HepG2 (cell line): ENCODE results near the gene PRKCG.

ENCODE experiments used
- EZH2 ChIP-seq: conservative IDR thresholded peaks from 2 replicates; pipeline ENCODE4 v1.6.1; 2012; ENCODE audit warnings: mild to moderate bottlenecking, low read depth, low read length, moderate library complexity
- MXI1 ChIP-seq: IDR thresholded peaks from 3 replicates; pipeline ENCODE4 v1.6.1; 2012; ENCODE audit warnings: low read depth, low read length, inconsistent platforms, borderline replicate concordance
- NR3C1 ChIP-seq: sonication (generic); formaldehyde crosslinking; IDR thresholded peaks from 2 replicates; pipeline ENCODE4 v1.4.0; 2020; ENCODE audit warnings: missing genetic modification reagents
- RFX5 ChIP-seq: IDR thresholded peaks from 2 replicates; pipeline ENCODE4 v1.6.1; 2011; ENCODE audit warnings: low read depth, low read length, improper control_type of control experiment
- SP4 ChIP-seq: sonication (generic); formaldehyde crosslinking; IDR thresholded peaks from 2 replicates; pipeline ENCODE4 v1.8.1; 2023; ENCODE audit warnings: mild to moderate bottlenecking, missing genetic modification reagents
- SRF ChIP-seq: IDR thresholded peaks from 2 replicates; pipeline ENCODE4 v1.6.1; 2011; ENCODE audit warnings: mild to moderate bottlenecking, low read depth, low read length, moderate library complexity
- TBP ChIP-seq: sonication (generic); formaldehyde crosslinking; IDR thresholded peaks from 2 replicates; pipeline ENCODE4 v1.5.0; 2020; ENCODE audit warnings: missing genetic modification reagents
- ZFP36 ChIP-seq: fragments of 150-350 bp; IDR thresholded peaks from 2 replicates; pipeline ENCODE4 v1.6.1; 2018; ENCODE audit warnings: borderline replicate concordance, low read length, low read depth; ENCODE audit not compliant: partially characterized antibody
- TF ChIP-seq, protein P1 (sequence below): sonication (generic); formaldehyde crosslinking; IDR thresholded peaks from 2 replicates; pipeline ENCODE4 v1.4.0; 2020; ENCODE audit warnings: missing genetic modification reagents
- TF ChIP-seq, protein P2 (sequence below): sonication (generic); formaldehyde crosslinking; IDR thresholded peaks from 2 replicates; pipeline ENCODE4 v1.5.0; 2020; ENCODE audit warnings: mild to moderate bottlenecking, missing genetic modification reagents, moderate library complexity
- TF ChIP-seq, protein P3 (sequence below): sonication (generic); formaldehyde crosslinking; IDR thresholded peaks from 2 replicates; pipeline ENCODE4 v1.4.0; 2020; ENCODE audit warnings: missing genetic modification reagents, mild to moderate bottlenecking, borderline replicate concordance
- TF ChIP-seq, protein P4 (sequence below): sonication (generic); formaldehyde crosslinking; IDR thresholded peaks from 2 replicates; pipeline ENCODE4 v1.5.1; 2020; ENCODE audit warnings: mild to moderate bottlenecking, moderate library complexity, missing genetic modification reagents
- TF ChIP-seq, protein P5 (sequence below): fragments of 450-650 bp; IDR thresholded peaks from 2 replicates; pipeline ENCODE4 v1.6.1; 2017; ENCODE audit warnings: mild to moderate bottlenecking

DNA sequence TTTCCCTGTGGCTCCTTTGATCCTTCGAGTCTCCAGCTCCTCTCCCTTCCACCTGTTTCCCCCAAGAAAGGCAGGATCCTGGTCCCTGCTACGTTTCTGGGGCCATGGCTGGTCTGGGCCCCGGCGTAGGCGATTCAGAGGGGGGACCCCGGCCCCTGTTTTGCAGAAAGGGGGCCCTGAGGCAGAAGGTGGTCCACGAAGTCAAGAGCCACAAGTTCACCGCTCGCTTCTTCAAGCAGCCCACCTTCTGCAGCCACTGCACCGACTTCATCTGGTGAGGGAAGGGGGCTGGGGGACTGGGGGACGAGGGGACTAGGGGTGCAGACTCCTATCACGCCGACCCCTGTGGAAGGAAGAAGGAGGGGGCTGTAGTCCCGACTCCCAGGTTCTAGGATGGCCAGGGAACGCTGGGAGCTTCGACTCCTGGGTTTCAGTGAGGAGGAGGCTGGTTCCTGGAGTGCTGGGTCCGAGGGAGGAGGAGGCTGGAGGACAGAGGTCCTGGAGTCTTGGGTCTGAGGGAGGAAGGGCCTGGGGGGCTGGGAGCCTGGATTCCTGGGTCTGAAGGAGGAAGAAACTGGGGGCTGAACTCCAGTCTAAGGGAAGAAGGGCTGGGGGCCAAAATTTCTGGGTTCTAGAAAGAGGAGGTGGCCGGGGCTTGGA, 524 bp downstream of the PRKCG start:
- TF ChIP-seq ZFP36: no peak
- no peak for TF ChIP-seq TBP (CRISPR knock-in tag)
- no peak for TF ChIP-seq EZH2
- no peak for TF ChIP-seq MXI1
- TF ChIP-seq NR3C1 (CRISPR knock-in tag): no peak
- TF ChIP-seq RFX5: no peak
- TF ChIP-seq, protein P1, sequence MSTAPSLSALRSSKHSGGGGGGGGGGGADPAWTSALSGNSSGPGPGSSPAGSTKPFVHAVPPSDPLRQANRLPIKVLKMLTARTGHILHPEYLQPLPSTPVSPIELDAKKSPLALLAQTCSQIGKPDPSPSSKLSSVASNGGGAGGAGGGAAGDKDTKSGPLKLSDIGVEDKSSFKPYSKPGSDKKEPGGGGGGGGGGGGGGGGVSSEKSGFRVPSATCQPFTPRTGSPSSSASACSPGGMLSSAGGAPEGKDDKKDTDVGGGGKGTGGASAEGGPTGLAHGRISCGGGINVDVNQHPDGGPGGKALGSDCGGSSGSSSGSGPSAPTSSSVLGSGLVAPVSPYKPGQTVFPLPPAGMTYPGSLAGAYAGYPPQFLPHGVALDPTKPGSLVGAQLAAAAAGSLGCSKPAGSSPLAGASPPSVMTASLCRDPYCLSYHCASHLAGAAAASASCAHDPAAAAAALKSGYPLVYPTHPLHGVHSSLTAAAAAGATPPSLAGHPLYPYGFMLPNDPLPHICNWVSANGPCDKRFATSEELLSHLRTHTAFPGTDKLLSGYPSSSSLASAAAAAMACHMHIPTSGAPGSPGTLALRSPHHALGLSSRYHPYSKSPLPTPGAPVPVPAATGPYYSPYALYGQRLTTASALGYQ: no peak
- TF ChIP-seq SP4 (CRISPR knock-in tag): no peak; the same call in 1 of the 2 replicates
- TF ChIP-seq SRF: no peak
- TF ChIP-seq, protein P2, sequence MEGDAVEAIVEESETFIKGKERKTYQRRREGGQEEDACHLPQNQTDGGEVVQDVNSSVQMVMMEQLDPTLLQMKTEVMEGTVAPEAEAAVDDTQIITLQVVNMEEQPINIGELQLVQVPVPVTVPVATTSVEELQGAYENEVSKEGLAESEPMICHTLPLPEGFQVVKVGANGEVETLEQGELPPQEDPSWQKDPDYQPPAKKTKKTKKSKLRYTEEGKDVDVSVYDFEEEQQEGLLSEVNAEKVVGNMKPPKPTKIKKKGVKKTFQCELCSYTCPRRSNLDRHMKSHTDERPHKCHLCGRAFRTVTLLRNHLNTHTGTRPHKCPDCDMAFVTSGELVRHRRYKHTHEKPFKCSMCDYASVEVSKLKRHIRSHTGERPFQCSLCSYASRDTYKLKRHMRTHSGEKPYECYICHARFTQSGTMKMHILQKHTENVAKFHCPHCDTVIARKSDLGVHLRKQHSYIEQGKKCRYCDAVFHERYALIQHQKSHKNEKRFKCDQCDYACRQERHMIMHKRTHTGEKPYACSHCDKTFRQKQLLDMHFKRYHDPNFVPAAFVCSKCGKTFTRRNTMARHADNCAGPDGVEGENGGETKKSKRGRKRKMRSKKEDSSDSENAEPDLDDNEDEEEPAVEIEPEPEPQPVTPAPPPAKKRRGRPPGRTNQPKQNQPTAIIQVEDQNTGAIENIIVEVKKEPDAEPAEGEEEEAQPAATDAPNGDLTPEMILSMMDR (CRISPR knock-in tag): no peak
- TF ChIP-seq, protein P3, sequence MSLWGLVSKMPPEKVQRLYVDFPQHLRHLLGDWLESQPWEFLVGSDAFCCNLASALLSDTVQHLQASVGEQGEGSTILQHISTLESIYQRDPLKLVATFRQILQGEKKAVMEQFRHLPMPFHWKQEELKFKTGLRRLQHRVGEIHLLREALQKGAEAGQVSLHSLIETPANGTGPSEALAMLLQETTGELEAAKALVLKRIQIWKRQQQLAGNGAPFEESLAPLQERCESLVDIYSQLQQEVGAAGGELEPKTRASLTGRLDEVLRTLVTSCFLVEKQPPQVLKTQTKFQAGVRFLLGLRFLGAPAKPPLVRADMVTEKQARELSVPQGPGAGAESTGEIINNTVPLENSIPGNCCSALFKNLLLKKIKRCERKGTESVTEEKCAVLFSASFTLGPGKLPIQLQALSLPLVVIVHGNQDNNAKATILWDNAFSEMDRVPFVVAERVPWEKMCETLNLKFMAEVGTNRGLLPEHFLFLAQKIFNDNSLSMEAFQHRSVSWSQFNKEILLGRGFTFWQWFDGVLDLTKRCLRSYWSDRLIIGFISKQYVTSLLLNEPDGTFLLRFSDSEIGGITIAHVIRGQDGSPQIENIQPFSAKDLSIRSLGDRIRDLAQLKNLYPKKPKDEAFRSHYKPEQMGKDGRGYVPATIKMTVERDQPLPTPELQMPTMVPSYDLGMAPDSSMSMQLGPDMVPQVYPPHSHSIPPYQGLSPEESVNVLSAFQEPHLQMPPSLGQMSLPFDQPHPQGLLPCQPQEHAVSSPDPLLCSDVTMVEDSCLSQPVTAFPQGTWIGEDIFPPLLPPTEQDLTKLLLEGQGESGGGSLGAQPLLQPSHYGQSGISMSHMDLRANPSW (CRISPR knock-in tag): no peak
- TF ChIP-seq, protein P4, sequence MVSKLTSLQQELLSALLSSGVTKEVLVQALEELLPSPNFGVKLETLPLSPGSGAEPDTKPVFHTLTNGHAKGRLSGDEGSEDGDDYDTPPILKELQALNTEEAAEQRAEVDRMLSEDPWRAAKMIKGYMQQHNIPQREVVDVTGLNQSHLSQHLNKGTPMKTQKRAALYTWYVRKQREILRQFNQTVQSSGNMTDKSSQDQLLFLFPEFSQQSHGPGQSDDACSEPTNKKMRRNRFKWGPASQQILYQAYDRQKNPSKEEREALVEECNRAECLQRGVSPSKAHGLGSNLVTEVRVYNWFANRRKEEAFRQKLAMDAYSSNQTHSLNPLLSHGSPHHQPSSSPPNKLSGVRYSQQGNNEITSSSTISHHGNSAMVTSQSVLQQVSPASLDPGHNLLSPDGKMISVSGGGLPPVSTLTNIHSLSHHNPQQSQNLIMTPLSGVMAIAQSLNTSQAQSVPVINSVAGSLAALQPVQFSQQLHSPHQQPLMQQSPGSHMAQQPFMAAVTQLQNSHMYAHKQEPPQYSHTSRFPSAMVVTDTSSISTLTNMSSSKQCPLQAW (CRISPR knock-in tag): no peak
- TF ChIP-seq, protein P5, sequence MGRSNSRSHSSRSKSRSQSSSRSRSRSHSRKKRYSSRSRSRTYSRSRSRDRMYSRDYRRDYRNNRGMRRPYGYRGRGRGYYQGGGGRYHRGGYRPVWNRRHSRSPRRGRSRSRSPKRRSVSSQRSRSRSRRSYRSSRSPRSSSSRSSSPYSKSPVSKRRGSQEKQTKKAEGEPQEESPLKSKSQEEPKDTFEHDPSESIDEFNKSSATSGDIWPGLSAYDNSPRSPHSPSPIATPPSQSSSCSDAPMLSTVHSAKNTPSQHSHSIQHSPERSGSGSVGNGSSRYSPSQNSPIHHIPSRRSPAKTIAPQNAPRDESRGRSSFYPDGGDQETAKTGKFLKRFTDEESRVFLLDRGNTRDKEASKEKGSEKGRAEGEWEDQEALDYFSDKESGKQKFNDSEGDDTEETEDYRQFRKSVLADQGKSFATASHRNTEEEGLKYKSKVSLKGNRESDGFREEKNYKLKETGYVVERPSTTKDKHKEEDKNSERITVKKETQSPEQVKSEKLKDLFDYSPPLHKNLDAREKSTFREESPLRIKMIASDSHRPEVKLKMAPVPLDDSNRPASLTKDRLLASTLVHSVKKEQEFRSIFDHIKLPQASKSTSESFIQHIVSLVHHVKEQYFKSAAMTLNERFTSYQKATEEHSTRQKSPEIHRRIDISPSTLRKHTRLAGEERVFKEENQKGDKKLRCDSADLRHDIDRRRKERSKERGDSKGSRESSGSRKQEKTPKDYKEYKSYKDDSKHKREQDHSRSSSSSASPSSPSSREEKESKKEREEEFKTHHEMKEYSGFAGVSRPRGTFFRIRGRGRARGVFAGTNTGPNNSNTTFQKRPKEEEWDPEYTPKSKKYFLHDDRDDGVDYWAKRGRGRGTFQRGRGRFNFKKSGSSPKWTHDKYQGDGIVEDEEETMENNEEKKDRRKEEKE: no peak
